Stimulated activated CD8-positive, alpha-beta memory T cell treated with anti-CD3 and anti-CD28 coated beads, Interleukin-12 subunit alpha, Interleukin-12 subunit beta, amount 100 ng/mL, for 1 hour (primary cell): ENCODE measurements around the gene PEX11A.
A peak's percentile ranks its signal among the peaks of the same experiment; 100 is the strongest.

Source experiments
- DNase-seq: peaks from one replicate; pipeline ENCODE4 v3.0.0-alpha.2; 2020; ENCODE audit warnings: low read depth

Gene PEX11A

GRCh38 chr15:89654847-89655805, 35.4 kb downstream of the PEX11A start, which contains the start of gene KIF7:
Gene KIF7 (minus strand): TSS chr15:89655467. CDS start chr15:89652930, 2,537 bp downstream.
- DNase-seq, result no peak

GRCh38 chr15:89654301-89654761, 36.2 kb downstream of the PEX11A start:
- DNase-seq, result no peak

GRCh38 chr15:89653578-89653977, 37.0 kb downstream of the PEX11A start:
- no peak for DNase-seq

- no peak for DNase-seq
These were observed 37.9 kb downstream of the PEX11A start for GRCh38 chr15:89652666-89653065.

GRCh38 chr15:89652131-89652530, 38.4 kb downstream of the PEX11A start:
- no peak for DNase-seq

- no peak for DNase-seq
These were observed 40.8 kb downstream of the PEX11A start for GRCh38 chr15:89649716-89650115.

- no peak for DNase-seq
These were observed 41.4 kb downstream of the PEX11A start for GRCh38 chr15:89649013-89649625.

- no peak for DNase-seq
These were observed 42.2 kb downstream of the PEX11A start for GRCh38 chr15:89648106-89649012.

- DNase-seq, result peak; percentile 31
These were observed 43.2 kb downstream of the PEX11A start for GRCh38 chr15:89647191-89647851.

GRCh38 chr15:89646416-89647141, 44.0 kb downstream of the PEX11A start:
- DNase-seq, result no peak

- no peak for DNase-seq
These were observed 44.9 kb downstream of the PEX11A start for GRCh38 chr15:89645680-89646079.

GRCh38 chr15:89642106-89642505, 48.4 kb downstream of the PEX11A start:
- DNase-seq, result no peak

GRCh38 chr15:89641053-89641452, 49.5 kb downstream of the PEX11A start:
- DNase-seq, result no peak

- no peak for DNase-seq
These were observed 50.3 kb downstream of the PEX11A start for GRCh38 chr15:89640245-89640644.

- DNase-seq, result no peak
These were observed 57.0 kb downstream of the PEX11A start for GRCh38 chr15:89633585-89633984.

GRCh38 chr15:89632563-89633430, 57.8 kb downstream of the PEX11A start:
- DNase-seq, result no peak

GRCh38 chr15:89631902-89632264, 58.7 kb downstream of the PEX11A start:
- DNase-seq, result no peak
